HCT116 (cell line): Measurements from ENCODE around the gene CRYGA. TPM values are rescaled to one million over a fixed set of nuclear protein-coding genes. Genes with fewer than 3 reads are reported as not detected.
"Not testable (repeated sequence)": the region's sequence is repeated elsewhere in the genome, so short reads cannot be mapped to it uniquely, and the experiment has no call there.

Experiments
- ATAC-seq: fragments of 200-7000 bp; cut with Tn5 transposase; 2 replicates; pipeline ENCODE4 v1.9.1; 2020; ENCODE audit warnings: mild to moderate bottlenecking, moderate library complexity
- BruUV-seq: library from RNA; stranded (reverse); fragments of 400-500 nt; replicated peaks from 2 replicates; lab custom pipeline; 2021; lab: Mats Ljungman, UMichigan
- CTCF ChIA-PET: fragments of 300-600 bp; sonication (Branson Sonifier 250); formaldehyde crosslinking; loops from one replicate; lab custom pipeline; 2021; ENCODE audit warnings: antibody characterized with exemption; lab: Charles Lee
- POLR2A ChIA-PET: fragments of 300-600, 350-600 bp; sonication (Branson Sonifier 250); formaldehyde crosslinking; loops from one replicate; lab custom pipeline; 2021; ENCODE audit warnings: antibody characterized with exemption; lab: Charles Lee
- RAD21 ChIA-PET, 2 experiments: fragments of 300-600 bp; sonication (Branson Sonifier 250); formaldehyde crosslinking; loops; one replicate each; lab custom pipeline; 2023; ENCODE audit warnings: low total read pairs in 2 of 2; ENCODE audit not compliant: uncharacterized antibody in 2 of 2, unreplicated experiment in 2 of 2, low non-redundant PET in 1 of 2; lab: Charles Lee
- DNase-seq: peaks from one replicate; pipeline ENCODE4 v3.0.0-alpha.2; 2010; ENCODE audit warnings: low read depth, low spot score
- H2AFZ ChIP-seq: fragments of 200-600 bp; shearing (Covaris generic), sonication (generic); 2 replicates; pipeline ENCODE4 v1.6.1; 2017; ENCODE audit warnings: low read depth, mixed run types, mixed read lengths, antibody characterized with exemption, low read length; ENCODE audit not compliant: poor library complexity, severe bottlenecking
- H3K27ac ChIP-seq: 2 replicates; pipeline ENCODE4 v1.5.1; 2012; ENCODE audit warnings: low read depth, low read length
- H3K27me3 ChIP-seq: fragments of 200-600 bp; sonication (generic); 2 replicates; pipeline ENCODE4 v1.6.1; 2016; ENCODE audit warnings: mixed run types, low read length, mixed read lengths; ENCODE audit not compliant: insufficient read depth
- H3K36me3 ChIP-seq, 2 experiments: fragments of 200-500 bp in 1 of 2; fragments of 200-600 bp in 1 of 2; sonication (Bioruptor generic) in 1 of 2; sonication (generic) in 1 of 2; 2 replicates each; pipeline versions ENCODE4 v1.5.1 to v1.6.1; 2014 to 2016; ENCODE audit warnings: low read length in 2 of 2, inconsistent platforms in 1 of 2, mixed read lengths in 1 of 2, mixed run types in 1 of 2; ENCODE audit not compliant: insufficient read depth in 2 of 2, control insufficient read depth in 1 of 2
- H3K4me1 ChIP-seq, 2 experiments: fragments of 200-600 bp in 1 of 2; sonication (generic) in 1 of 2; 2 replicates each; pipeline versions ENCODE4 v1.5.1 to v1.6.1; 2012 to 2017; ENCODE audit warnings: low read length in 2 of 2, inconsistent platforms in 1 of 2, mild to moderate bottlenecking in 1 of 2, mixed read lengths in 1 of 2, mixed run types in 1 of 2, moderate library complexity in 1 of 2; ENCODE audit not compliant: insufficient read depth in 2 of 2, control insufficient read depth in 1 of 2
- H3K4me2 ChIP-seq: fragments of 200-600 bp; sonication (generic); 2 replicates; pipeline ENCODE4 v1.6.1; 2017; ENCODE audit warnings: mixed run types, low read length, mixed read lengths
- H3K4me3 ChIP-seq, 2 experiments: fragments of 200-600 bp in 1 of 2; sonication (generic) in 1 of 2; replicated peaks in 1 of 2; 2 replicates each; pipeline ENCODE4 v1.5.1; 2011 to 2016; ENCODE audit warnings: low read length in 2 of 2, control low read depth in 1 of 2, low read depth in 1 of 2, mild to moderate bottlenecking in 1 of 2, mixed read lengths in 1 of 2, mixed run types in 1 of 2
- H3K79me2 ChIP-seq: fragments of 200-600 bp; sonication (generic); 2 replicates; pipeline ENCODE4 v1.6.1; 2017; ENCODE audit warnings: mild to moderate bottlenecking, mixed run types, low read length, moderate library complexity, mixed read lengths; ENCODE audit not compliant: insufficient read depth
- H3K9ac ChIP-seq: fragments of 200-600 bp; sonication (generic); 2 replicates; pipeline ENCODE4 v1.6.1; 2016; ENCODE audit warnings: low read length, mixed read lengths
- H3K9me2 ChIP-seq: fragments of 200-600 bp; sonication (generic), shearing (Covaris generic); 2 replicates; pipeline ENCODE4 v1.6.1; 2017; ENCODE audit warnings: mixed run types, mild to moderate bottlenecking, moderate library complexity; ENCODE audit not compliant: insufficient read depth
- H3K9me3 ChIP-seq, 2 experiments: fragments of 200-500 bp in 1 of 2; fragments of 200-600 bp in 1 of 2; sonication (Bioruptor generic) in 1 of 2; sonication (generic) in 1 of 2; 2 replicates each; pipeline ENCODE4 v1.6.1; 2014 to 2017; ENCODE audit warnings: low read length in 2 of 2, mixed read lengths in 2 of 2, inconsistent platforms in 1 of 2, low read depth in 1 of 2, mild to moderate bottlenecking in 1 of 2, mixed run types in 1 of 2, moderate library complexity in 1 of 2; ENCODE audit not compliant: control insufficient read depth in 1 of 2, insufficient read depth in 1 of 2
- H4K20me1 ChIP-seq: fragments of 200-600 bp; sonication (generic), shearing (Covaris generic); 2 replicates; pipeline ENCODE4 v1.6.1; 2017; ENCODE audit warnings: mixed run types, mild to moderate bottlenecking, moderate library complexity; ENCODE audit not compliant: insufficient read depth
- EGR1 ChIP-seq: IDR thresholded peaks from 2 replicates; pipeline ENCODE4 v1.6.1; 2012; ENCODE audit warnings: low read depth
- ELF1 ChIP-seq: IDR thresholded peaks from 2 replicates; pipeline ENCODE4 v1.6.1; 2012; ENCODE audit warnings: low read depth, borderline replicate concordance
- FOSL1 ChIP-seq: IDR thresholded peaks from 2 replicates; pipeline ENCODE4 v1.6.1; 2012; ENCODE audit warnings: low read depth
- JUND ChIP-seq: IDR thresholded peaks from 2 replicates; pipeline ENCODE4 v1.6.1; 2012
- POLR2AphosphoS5 ChIP-seq: IDR thresholded peaks from 2 replicates; pipeline ENCODE4 v1.6.1; 2011; ENCODE audit warnings: mild to moderate bottlenecking, low read depth, low read length, moderate library complexity
- RAD21 ChIP-seq: IDR thresholded peaks from 2 replicates; pipeline ENCODE4 v1.6.1; 2012; ENCODE audit warnings: low read depth, mild to moderate bottlenecking
- SIN3A ChIP-seq: IDR thresholded peaks from 2 replicates; pipeline ENCODE4 v1.6.1; 2012; ENCODE audit warnings: low read depth
- SRF ChIP-seq: IDR thresholded peaks from 2 replicates; pipeline ENCODE4 v1.6.1; 2012; ENCODE audit warnings: low read depth
- TCF7L2 ChIP-seq: IDR thresholded peaks from 2 replicates; pipeline ENCODE4 v1.7.0; 2011; ENCODE audit warnings: borderline replicate concordance, inconsistent platforms; ENCODE audit not compliant: insufficient read depth, insufficient read length; ENCODE audit errors: extremely low read depth
- ZNF274 ChIP-seq: fragments of 200-500 bp; sonication (Bioruptor generic); IDR thresholded peaks from 2 replicates; pipeline ENCODE4 v1.6.1; 2014; ENCODE audit warnings: mild to moderate bottlenecking, low read depth, low read length, inconsistent platforms
- intact Hi-C: fragments of 100-400 bp; cut with micrococcal nuclease; formaldehyde crosslinking; loops from 2 replicates; pipeline ENCODE4 v1.10.0; 2022
- total RNA-seq: library from RNA; stranded (reverse); gene quantifications from one replicate; pipeline ENCODE4 v1.2.1, GENCODE V29; 2021; ENCODE audit not compliant: unreplicated experiment
- TF ChIP-seq, protein P1 (sequence below): IDR thresholded peaks from 2 replicates; pipeline ENCODE4 v1.6.1; 2012
- TF ChIP-seq, protein P2 (sequence below): IDR thresholded peaks from 2 replicates; pipeline ENCODE4 v1.6.1; 2011; ENCODE audit warnings: mild to moderate bottlenecking, low read length, moderate library complexity; ENCODE audit not compliant: insufficient replicate concordance; ENCODE audit errors: extremely low read depth
- TF ChIP-seq, protein P3 (sequence below): IDR thresholded peaks from 2 replicates; pipeline ENCODE4 v1.6.1; 2012; ENCODE audit warnings: low read depth
- TF ChIP-seq, protein P4 (sequence below): IDR thresholded peaks from 2 replicates; pipeline ENCODE4 v1.6.1; 2012

CRYGA gene
- total RNA-seq, 1 experiment from 2014 or later: not detected

DNA sequence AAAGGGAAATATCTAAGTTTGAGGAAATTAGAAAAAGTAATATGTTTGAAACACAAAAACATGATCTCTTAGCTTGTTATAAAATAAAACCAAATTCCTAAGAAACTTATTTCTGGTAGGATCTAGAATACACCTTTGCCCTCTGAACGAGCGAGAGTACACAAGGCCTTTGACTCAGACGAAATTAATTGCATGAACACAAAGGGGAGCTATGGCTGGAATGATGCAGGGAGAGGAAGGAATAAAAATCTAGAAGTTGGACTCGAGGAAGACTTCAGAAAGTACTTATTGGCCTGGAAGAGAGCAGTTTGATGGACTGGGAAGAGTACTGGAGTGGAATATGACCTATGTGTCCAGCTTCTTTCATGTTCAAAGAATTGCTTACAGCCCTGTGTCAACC is 38.1 kb downstream of the CRYGA start:
- DNase-seq (no peak), ATAC-seq (no peak)
- ChIA-PET CTCF (no interaction called here), POLR2A (no interaction called here), RAD21 (no interaction called here)
- Histone ChIP-seq H3K4me1 (peaks cover 0 to 6% of the 10 kb centered on the region in 2 experiments; a peak in 2 of 4 replicates), H3K4me2 (no peak overlapping the region), H2AFZ (no peak overlapping the region), H3K4me3 (no peak overlapping the region), H4K20me1 (no peaks in the 10 kb centered on the region), H3K9me3 (no peaks in the 10 kb centered on the region), H3K79me2 (no peaks in the 10 kb centered on the region), H3K9ac (no peak overlapping the region), H3K27ac (no peak overlapping the region), H3K9me2 (no peaks in the 10 kb centered on the region), H3K36me3 (no peaks in the 10 kb centered on the region), H3K27me3 (no peaks in the 10 kb centered on the region)
- no TSS peak for BruUV-seq
- intact Hi-C loops: no loop called here
- no peak for TF ChIP-seq EGR1
- TF ChIP-seq POLR2AphosphoS5: no peak
- TF ChIP-seq ZNF274: no peak
- no peak for TF ChIP-seq SRF
- TF ChIP-seq JUND: no peak
- TF ChIP-seq, protein P1, sequence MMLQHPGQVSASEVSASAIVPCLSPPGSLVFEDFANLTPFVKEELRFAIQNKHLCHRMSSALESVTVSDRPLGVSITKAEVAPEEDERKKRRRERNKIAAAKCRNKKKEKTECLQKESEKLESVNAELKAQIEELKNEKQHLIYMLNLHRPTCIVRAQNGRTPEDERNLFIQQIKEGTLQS: no peak
- TF ChIP-seq RAD21: no peak
- TF ChIP-seq TCF7L2: no peak
- no peak for TF ChIP-seq SIN3A
- TF ChIP-seq, protein P2, sequence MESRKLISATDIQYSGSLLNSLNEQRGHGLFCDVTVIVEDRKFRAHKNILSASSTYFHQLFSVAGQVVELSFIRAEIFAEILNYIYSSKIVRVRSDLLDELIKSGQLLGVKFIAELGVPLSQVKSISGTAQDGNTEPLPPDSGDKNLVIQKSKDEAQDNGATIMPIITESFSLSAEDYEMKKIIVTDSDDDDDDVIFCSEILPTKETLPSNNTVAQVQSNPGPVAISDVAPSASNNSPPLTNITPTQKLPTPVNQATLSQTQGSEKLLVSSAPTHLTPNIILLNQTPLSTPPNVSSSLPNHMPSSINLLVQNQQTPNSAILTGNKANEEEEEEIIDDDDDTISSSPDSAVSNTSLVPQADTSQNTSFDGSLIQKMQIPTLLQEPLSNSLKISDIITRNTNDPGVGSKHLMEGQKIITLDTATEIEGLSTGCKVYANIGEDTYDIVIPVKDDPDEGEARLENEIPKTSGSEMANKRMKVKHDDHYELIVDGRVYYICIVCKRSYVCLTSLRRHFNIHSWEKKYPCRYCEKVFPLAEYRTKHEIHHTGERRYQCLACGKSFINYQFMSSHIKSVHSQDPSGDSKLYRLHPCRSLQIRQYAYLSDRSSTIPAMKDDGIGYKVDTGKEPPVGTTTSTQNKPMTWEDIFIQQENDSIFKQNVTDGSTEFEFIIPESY: no peak
- no peak for TF ChIP-seq ELF1
- TF ChIP-seq, protein P3, sequence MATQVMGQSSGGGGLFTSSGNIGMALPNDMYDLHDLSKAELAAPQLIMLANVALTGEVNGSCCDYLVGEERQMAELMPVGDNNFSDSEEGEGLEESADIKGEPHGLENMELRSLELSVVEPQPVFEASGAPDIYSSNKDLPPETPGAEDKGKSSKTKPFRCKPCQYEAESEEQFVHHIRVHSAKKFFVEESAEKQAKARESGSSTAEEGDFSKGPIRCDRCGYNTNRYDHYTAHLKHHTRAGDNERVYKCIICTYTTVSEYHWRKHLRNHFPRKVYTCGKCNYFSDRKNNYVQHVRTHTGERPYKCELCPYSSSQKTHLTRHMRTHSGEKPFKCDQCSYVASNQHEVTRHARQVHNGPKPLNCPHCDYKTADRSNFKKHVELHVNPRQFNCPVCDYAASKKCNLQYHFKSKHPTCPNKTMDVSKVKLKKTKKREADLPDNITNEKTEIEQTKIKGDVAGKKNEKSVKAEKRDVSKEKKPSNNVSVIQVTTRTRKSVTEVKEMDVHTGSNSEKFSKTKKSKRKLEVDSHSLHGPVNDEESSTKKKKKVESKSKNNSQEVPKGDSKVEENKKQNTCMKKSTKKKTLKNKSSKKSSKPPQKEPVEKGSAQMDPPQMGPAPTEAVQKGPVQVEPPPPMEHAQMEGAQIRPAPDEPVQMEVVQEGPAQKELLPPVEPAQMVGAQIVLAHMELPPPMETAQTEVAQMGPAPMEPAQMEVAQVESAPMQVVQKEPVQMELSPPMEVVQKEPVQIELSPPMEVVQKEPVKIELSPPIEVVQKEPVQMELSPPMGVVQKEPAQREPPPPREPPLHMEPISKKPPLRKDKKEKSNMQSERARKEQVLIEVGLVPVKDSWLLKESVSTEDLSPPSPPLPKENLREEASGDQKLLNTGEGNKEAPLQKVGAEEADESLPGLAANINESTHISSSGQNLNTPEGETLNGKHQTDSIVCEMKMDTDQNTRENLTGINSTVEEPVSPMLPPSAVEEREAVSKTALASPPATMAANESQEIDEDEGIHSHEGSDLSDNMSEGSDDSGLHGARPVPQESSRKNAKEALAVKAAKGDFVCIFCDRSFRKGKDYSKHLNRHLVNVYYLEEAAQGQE: no peak
- TF ChIP-seq, protein P4, sequence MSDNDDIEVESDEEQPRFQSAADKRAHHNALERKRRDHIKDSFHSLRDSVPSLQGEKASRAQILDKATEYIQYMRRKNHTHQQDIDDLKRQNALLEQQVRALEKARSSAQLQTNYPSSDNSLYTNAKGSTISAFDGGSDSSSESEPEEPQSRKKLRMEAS: no peak
- no peak for TF ChIP-seq FOSL1

DNA sequence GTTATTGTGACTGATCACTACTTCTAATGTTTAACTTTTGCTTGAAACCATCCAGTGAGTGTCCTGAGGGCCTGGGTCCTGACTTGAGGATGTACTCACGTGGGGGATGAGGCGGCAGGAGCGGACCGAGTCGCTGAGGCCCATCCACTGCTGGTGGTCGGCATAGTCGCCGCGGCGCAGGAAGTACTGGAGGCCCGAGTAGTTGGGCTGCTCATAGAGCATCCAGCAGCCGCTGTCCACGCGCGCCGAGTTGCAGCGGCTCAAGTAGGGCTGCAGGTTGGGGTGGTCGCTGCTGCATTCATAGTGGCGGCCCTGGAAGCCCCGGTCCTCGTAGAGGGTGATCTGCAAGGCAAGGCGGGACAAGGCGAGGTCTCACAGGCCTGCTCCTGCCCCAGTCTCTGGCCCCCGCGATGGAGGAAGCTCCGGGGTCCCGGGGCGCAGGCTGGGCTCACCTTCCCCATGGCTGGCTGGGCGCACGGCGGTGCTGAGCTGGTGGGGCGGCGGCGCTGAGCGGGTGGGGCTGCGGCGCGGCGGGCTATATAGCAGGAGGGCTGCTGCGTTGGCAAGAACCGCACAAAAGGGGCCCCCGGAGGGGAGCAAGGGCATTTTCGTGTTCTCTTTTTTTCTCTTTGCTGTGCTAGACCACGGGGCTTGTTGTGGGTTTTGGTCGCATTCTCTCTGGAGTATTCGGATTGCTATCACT is 39.2 kb downstream of the CRYGA start, which contains the start of gene CRYGD:
TSS of gene CRYGD (minus strand) at position 512 of the 703 bp plus-strand sequence. CDS start at position 461, 51 bp downstream.
- H3K27ac ChIP-seq, H3K9me3 ChIP-seq, H3K4me3 ChIP-seq, H4K20me1 ChIP-seq, CTCF ChIA-PET, ATAC-seq, H2AFZ ChIP-seq, RAD21 ChIA-PET, H3K36me3 ChIP-seq, H3K4me1 ChIP-seq, DNase-seq, H3K79me2 ChIP-seq, H3K9ac ChIP-seq, H3K9me2 ChIP-seq, H3K4me2 ChIP-seq, intact Hi-C loops, BruUV-seq, POLR2A ChIA-PET, H3K27me3 ChIP-seq: not testable (repeated sequence)
